CD4-positive, alpha-beta memory T cell (primary cell): Measurements from ENCODE around the gene ZSCAN20. TPM values are rescaled to one million over a fixed set of nuclear protein-coding genes. Genes with fewer than 3 reads are reported as not detected.
A peak's percentile ranks its signal among the peaks of the same experiment; 100 is the strongest.

Experiments
- CTCF ChIA-PET: fragments of 350-600 bp; sonication (Branson Sonifier 250); formaldehyde crosslinking; loops from one replicate; lab custom pipeline; 2021; ENCODE audit warnings: inconsistent platforms; ENCODE audit not compliant: partially characterized antibody; lab: Charles Lee
- POLR2A ChIA-PET: fragments of 350-600 bp; sonication (Branson Sonifier 250); formaldehyde crosslinking; loops from one replicate; lab custom pipeline; 2021; ENCODE audit not compliant: partially characterized antibody; lab: Charles Lee
- DNase-seq, 5 donors: peaks; one replicate each; pipeline versions ENCODE4 v3.0.0 to v3.0.0-alpha.2; 2020 to 2022; ENCODE audit warnings: mixed read lengths in 1 of 5
- H3K27ac ChIP-seq: one replicate; pipeline ENCODE4 v1.7.0; 2013; ENCODE audit warnings: low read depth, low read length
- H3K27me3 ChIP-seq: 2 replicates; pipeline ENCODE4 v1.7.0; 2013; ENCODE audit warnings: mild to moderate bottlenecking, low read length, moderate library complexity; ENCODE audit not compliant: insufficient read depth
- H3K36me3 ChIP-seq: 2 replicates; pipeline ENCODE4 v1.7.0; 2013; ENCODE audit warnings: mild to moderate bottlenecking, low read length, moderate library complexity; ENCODE audit not compliant: insufficient read depth
- H3K4me1 ChIP-seq: 2 replicates; pipeline ENCODE4 v1.7.0; 2013; ENCODE audit warnings: mild to moderate bottlenecking, low read length, moderate library complexity; ENCODE audit not compliant: insufficient read depth
- H3K4me3 ChIP-seq, 2 donors: one replicate each; pipeline ENCODE4 v1.7.0; 2013; ENCODE audit warnings: low read length in 2 of 2, mild to moderate bottlenecking in 1 of 2
- H3K9me3 ChIP-seq, 2 donors: one replicate each; pipeline ENCODE4 v1.7.0; 2013; ENCODE audit warnings: low read length in 2 of 2, control low read depth in 1 of 2; ENCODE audit not compliant: control insufficient read depth in 1 of 2
- H3K27ac Mint-ChIP-seq, 7 donors: one replicate each; pipeline ENCODE4 v1.8.0; 2020 to 2021; ENCODE audit warnings: mixed read lengths in 7 of 7, mild to moderate bottlenecking in 6 of 7, inconsistent platforms in 3 of 7, moderate library complexity in 3 of 7
- H3K27me3 Mint-ChIP-seq, 2 donors: one replicate each; pipeline ENCODE4 v1.8.0; 2020 to 2021; ENCODE audit warnings: mixed read lengths in 2 of 2
- H3K36me3 Mint-ChIP-seq, 2 donors: one replicate each; pipeline ENCODE4 v1.8.0; 2020 to 2021; ENCODE audit warnings: mixed read lengths in 2 of 2, inconsistent platforms in 1 of 2, mild to moderate bottlenecking in 1 of 2
- H3K4me1 Mint-ChIP-seq, 4 donors: one replicate each; pipeline ENCODE4 v1.8.0; 2020 to 2021; ENCODE audit warnings: mixed read lengths in 4 of 4, mild to moderate bottlenecking in 1 of 4
- H3K4me3 Mint-ChIP-seq, 8 donors: one replicate each; pipeline ENCODE4 v1.8.0; 2020 to 2021; ENCODE audit warnings: mixed read lengths in 8 of 8, mild to moderate bottlenecking in 7 of 8, moderate library complexity in 6 of 8, inconsistent platforms in 3 of 8
- H3K9me3 Mint-ChIP-seq, 8 donors: one replicate each; pipeline ENCODE4 v1.8.0; 2020 to 2021; ENCODE audit warnings: mixed read lengths in 8 of 8, mild to moderate bottlenecking in 5 of 8, inconsistent platforms in 3 of 8, moderate library complexity in 1 of 8
- intact Hi-C: fragments of 100-400 bp; cut with micrococcal nuclease; formaldehyde crosslinking; loops from one replicate; pipeline ENCODE4 v1.15.1; 2023
- polyA plus RNA-seq, 2 donors: library from polyadenylated mRNA; unstranded; fragments of 300-500 nt; fragmentation: Illumina TruSeq; gene quantifications; one replicate each; pipeline ENCODE4 v1.2.3, GENCODE V29; 2021
- total RNA-seq, 2 experiments: library from RNA; stranded (reverse); gene quantifications; one replicate each; pipeline ENCODE4 v1.2.3, GENCODE V29; 2021

ZSCAN20 gene
- total and polyA plus RNA-seq, 4 experiments from 2014 or later = 0.73 to 3.9 (median 3.8) TPM; not detected in 1

DNA sequence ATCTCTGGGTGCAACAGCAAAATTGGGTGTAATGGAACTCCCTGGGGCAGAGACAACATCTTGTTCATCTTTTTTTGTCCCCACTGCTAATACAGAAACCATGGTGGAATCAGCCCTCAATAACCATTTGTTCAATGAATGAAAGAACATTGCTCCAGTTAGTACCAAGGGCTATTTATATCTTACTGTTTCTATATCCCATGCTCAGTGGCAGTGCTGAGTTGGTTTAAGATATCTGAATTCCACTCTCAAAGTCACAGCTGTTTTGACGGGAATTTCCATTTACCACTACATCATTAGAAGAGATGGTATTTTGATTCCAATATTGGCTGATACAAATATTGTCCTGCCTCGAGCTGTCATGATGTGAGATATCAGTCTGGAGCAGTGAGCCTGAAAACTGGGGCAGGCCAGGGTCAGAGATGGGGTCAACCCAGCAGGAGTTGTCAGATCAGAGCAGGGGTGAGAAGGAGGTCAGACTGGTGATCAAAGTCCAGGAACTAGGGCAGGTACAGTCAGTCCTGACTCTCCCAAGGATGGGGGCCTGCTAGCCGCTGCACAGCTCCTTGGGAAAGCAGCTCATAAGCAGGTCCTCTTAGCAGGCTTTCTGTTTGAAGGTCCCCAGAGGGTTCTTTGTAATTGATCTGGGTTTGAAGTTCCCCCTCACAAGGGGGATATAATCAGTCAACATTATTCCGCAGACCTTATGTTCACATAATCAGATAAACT is 35.7 kb upstream of the ZSCAN20 start:
- H3K27me3 ChIP-seq = peaks cover 4% of the 10 kb centered on the region
- H3K36me3 Mint-ChIP-seq = no peaks in the 10 kb centered on the region
- H3K27me3 Mint-ChIP-seq = peaks cover 10 to 14% of the 10 kb centered on the region in 2 donors
- no peaks in the 10 kb centered on the region for H3K9me3 Mint-ChIP-seq
- H3K4me3 ChIP-seq = no peak overlapping the region
- POLR2A ChIA-PET = no interaction called here
- no peaks in the 10 kb centered on the region for H3K4me1 Mint-ChIP-seq
- no peak overlapping the region for H3K4me3 Mint-ChIP-seq
- intact Hi-C loops = no loop called here
- no peaks in the 10 kb centered on the region for H3K9me3 ChIP-seq
- peak overlapping the region in 1 of 7 donors; percentile 69 for H3K27ac Mint-ChIP-seq
- H3K27ac ChIP-seq = no peak overlapping the region
- no peaks in the 10 kb centered on the region for H3K36me3 ChIP-seq
- no peak for DNase-seq
- CTCF ChIA-PET = interaction anchor here (1.3 kb wide), 1 partner anchor 142 kb away, joined by 3 read pairs; no protein-coding TSS in a partner anchor
- H3K4me1 ChIP-seq = no peaks in the 10 kb centered on the region

DNA sequence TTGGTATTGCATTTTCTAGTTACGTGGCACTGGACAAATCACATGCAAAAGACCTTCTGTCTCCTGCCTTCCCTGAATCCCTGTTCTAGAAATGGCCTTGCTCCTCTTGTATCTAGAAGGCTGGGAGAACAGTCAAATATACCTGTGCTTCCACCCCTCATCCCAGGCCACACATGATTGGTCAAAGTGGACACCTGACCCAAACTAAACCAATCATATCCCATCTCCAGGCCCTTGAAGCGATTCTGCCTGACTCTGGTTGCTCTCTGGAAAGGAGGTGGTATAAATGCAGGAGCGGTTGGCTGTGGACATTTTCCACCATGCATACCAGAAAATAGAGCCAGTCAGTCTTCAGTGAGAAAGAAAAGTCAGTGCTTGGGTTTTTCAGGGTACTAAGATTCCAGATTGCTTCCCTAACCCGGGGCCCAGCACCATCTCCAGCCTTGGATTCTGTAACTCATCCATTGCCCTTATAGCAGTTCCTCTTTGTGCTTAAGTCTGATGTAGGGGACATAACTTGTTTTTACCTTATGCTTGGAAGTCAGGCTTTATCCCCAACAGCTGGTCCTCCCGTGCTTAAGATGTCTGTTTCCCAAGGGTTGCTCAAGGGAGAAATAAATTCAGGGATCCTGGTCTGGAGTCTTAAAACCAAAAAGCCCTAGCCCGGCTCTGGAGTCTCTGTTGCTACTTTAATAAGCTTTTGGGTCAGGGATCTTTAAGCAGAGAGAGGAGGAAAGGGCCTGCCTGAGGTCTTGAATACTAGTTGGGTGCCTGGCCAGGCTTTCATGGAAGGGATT is 33.9 kb upstream of the ZSCAN20 start:
- Histone ChIP-seq H3K36me3 (no peaks in the 10 kb centered on the region), H3K27me3 (peaks cover 4% of the 10 kb centered on the region), H3K27ac (no peak overlapping the region), H3K4me3 (no peak overlapping the region), H3K9me3 (no peaks in the 10 kb centered on the region), H3K4me1 (no peaks in the 10 kb centered on the region)
- Mint-ChIP-seq H3K36me3 (no peaks in the 10 kb centered on the region), H3K9me3 (no peaks in the 10 kb centered on the region), H3K4me3 (no peak overlapping the region), H3K27me3 (peaks cover 12 to 16% of the 10 kb centered on the region in 2 donors), H3K4me1 (no peaks in the 10 kb centered on the region), H3K27ac (no peak overlapping the region)
- ChIA-PET POLR2A (no interaction called here), CTCF (interaction anchor here (1.3 kb wide), 1 partner anchor 11 kb away, joined by 4 read pairs; no protein-coding TSS in a partner anchor)
- intact Hi-C loops = no loop called here
- DNase-seq = no peak

DNA sequence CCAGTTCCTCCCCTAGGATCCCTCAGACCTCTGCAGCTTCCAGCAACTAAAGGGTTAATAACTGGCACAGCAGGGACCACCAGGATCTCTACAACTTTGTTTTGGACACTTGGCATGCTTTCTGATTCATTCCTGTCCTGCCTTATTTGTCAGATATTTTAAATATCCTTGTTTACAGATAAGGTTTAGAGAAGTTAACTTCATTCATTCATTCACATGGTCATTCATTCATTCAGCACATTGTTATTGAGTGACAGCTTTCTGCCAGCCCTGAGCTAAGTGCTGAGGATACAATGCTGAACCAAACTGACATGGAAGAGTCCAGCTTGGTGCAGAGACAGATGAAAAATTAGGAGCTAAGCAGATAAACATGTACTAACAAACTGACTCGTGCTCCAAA is 32.8 kb upstream of the ZSCAN20 start:
- H3K27me3 Mint-ChIP-seq = peaks cover 12 to 16% of the 10 kb centered on the region in 2 donors
- Histone ChIP-seq H3K36me3 (no peaks in the 10 kb centered on the region), H3K4me3 (no peak overlapping the region), H3K27me3 (peaks cover 4% of the 10 kb centered on the region), H3K27ac (no peak overlapping the region), H3K4me1 (no peaks in the 10 kb centered on the region), H3K9me3 (no peaks in the 10 kb centered on the region)
- ChIA-PET POLR2A (no interaction called here), CTCF (interaction anchor here (1.3 kb wide), 1 partner anchor 13 kb away, joined by 4 read pairs; no protein-coding TSS in a partner anchor)
- H3K27ac Mint-ChIP-seq = no peak overlapping the region
- intact Hi-C loops = no loop called here
- no peak overlapping the region for H3K4me3 Mint-ChIP-seq
- H3K9me3 Mint-ChIP-seq = no peaks in the 10 kb centered on the region
- DNase-seq = no peak
- H3K4me1 Mint-ChIP-seq = no peaks in the 10 kb centered on the region
- H3K36me3 Mint-ChIP-seq = no peaks in the 10 kb centered on the region

DNA sequence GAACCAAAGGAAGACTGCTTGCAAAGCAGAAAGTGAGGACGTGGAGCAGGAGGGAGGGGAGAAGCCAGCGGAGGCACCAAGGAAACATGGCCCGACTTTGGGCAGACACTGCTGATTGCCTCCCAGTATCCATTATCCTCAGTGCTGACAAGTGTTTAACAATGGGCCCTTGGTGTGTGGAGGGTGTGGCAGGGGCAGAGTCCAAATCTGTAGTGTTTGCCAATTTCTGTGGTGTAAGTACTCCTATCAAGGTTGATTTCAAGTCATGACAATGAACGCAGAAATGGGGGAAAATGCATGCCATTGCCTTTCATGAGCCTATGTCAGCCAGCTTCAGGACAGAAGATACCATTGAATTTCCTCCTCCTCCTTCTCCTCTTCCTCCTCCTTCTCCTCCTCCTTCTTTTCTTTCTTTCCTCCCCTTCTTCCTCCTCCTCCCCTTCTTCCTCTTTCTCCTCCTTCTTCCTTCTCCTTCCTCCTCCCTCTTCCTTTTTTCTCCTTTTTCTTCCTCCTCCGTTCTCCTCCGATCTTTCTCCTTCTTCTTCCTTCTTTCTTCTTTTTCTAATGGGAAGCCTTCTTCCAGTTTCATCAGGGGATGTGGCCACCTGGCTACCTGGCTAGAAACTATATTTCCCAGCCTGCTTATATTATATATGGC is 31.2 kb upstream of the ZSCAN20 start:
- H3K27ac ChIP-seq = no peak overlapping the region
- H3K27me3 ChIP-seq = peaks cover 4% of the 10 kb centered on the region
- no peak overlapping the region for H3K27ac Mint-ChIP-seq
- intact Hi-C loops = no loop called here
- no peak overlapping the region for H3K4me3 Mint-ChIP-seq
- no peaks in the 10 kb centered on the region for H3K36me3 ChIP-seq
- POLR2A ChIA-PET = no interaction called here
- H3K4me1 Mint-ChIP-seq = no peaks in the 10 kb centered on the region
- H3K9me3 Mint-ChIP-seq = no peaks in the 10 kb centered on the region
- H3K4me3 ChIP-seq = no peak overlapping the region
- peaks cover 12 to 18% of the 10 kb centered on the region in 2 donors for H3K27me3 Mint-ChIP-seq
- CTCF ChIA-PET = interaction anchor here (0.6 to 1.2 kb wide), 3 partner anchors 28 to 1677 kb away, joined by 3 read pairs; no protein-coding TSS in a partner anchor
- no peaks in the 10 kb centered on the region for H3K4me1 ChIP-seq
- no peaks in the 10 kb centered on the region for H3K9me3 ChIP-seq
- no peaks in the 10 kb centered on the region for H3K36me3 Mint-ChIP-seq
- no peak for DNase-seq

DNA sequence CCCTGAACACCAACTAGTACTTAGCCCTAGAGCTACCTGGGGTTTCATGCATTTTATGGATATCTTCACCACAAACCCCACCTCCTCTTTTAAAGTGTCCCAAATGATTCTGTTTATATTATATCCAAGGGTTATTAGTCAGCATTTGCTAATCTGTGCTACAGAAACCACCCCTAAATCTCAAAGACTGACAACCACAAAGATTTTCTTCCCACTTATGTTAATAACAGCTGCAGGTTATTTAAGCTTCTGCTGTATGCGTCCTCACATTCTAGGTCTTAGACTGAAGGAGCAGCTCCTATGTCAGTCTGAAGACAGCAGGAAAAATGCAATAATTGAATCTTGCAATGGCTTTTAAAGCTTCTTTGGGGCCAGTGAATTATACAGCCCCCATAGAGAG is 30.3 kb upstream of the ZSCAN20 start:
- no peak for DNase-seq
- intact Hi-C loops = no loop called here
- H3K27ac ChIP-seq = no peak overlapping the region
- H3K4me1 Mint-ChIP-seq = no peaks in the 10 kb centered on the region
- no peaks in the 10 kb centered on the region for H3K9me3 Mint-ChIP-seq
- H3K9me3 ChIP-seq = no peaks in the 10 kb centered on the region
- ChIA-PET POLR2A (no interaction called here), CTCF (interaction anchor here (1.2 kb wide), 2 partner anchors 27 to 29 kb away, joined by 3 read pairs; no protein-coding TSS in a partner anchor)
- H3K27me3 ChIP-seq = peaks cover 4% of the 10 kb centered on the region
- no peak overlapping the region for H3K4me3 ChIP-seq
- H3K4me3 Mint-ChIP-seq = no peak overlapping the region
- no peak overlapping the region for H3K27ac Mint-ChIP-seq
- H3K36me3 ChIP-seq = no peaks in the 10 kb centered on the region
- no peaks in the 10 kb centered on the region for H3K36me3 Mint-ChIP-seq
- H3K27me3 Mint-ChIP-seq = peaks cover 15 to 21% of the 10 kb centered on the region in 2 donors
- H3K4me1 ChIP-seq = no peaks in the 10 kb centered on the region

DNA sequence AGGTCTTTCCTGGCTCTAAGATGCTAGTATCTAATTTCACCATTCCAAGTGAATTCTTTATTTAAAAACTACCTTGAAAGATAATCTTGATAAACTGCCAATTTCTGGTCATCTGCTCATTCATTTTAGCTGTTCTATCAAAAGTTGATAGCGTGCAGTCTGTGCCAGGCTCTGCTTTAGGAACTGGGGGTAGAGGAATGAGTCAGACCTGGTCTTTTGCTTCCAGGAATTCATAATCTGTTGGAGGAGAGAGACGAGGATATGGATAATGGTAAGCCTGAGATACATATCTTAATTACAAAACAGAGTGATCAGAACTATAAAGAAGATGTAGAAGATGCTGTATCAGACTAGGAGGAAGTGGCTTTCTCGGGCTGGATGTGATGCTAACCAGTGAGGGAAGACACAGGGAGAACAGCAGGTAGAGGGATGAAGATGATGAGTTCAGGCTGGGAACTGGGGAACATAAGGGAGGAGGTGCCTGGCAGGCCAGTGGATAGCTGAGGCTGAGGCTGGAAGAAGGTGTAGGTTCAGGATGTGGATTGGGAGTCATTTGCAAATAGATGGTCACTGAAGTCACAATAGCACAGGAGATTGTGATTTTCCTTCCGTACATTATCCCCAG is 29.3 kb upstream of the ZSCAN20 start:
- DNase-seq = no peak
- ChIA-PET POLR2A (no interaction called here), CTCF (no interaction called here)
- no peaks in the 10 kb centered on the region for H3K9me3 Mint-ChIP-seq
- Histone ChIP-seq H3K27ac (no peak overlapping the region), H3K4me3 (no peak overlapping the region), H3K27me3 (peaks cover 4% of the 10 kb centered on the region), H3K36me3 (no peaks in the 10 kb centered on the region), H3K9me3 (no peaks in the 10 kb centered on the region), H3K4me1 (no peaks in the 10 kb centered on the region)
- no peaks in the 10 kb centered on the region for H3K4me1 Mint-ChIP-seq
- H3K4me3 Mint-ChIP-seq = no peak overlapping the region
- intact Hi-C loops = no loop called here
- H3K36me3 Mint-ChIP-seq = no peaks in the 10 kb centered on the region
- peaks cover 19 to 21% of the 10 kb centered on the region in 2 donors for H3K27me3 Mint-ChIP-seq
- H3K27ac Mint-ChIP-seq = no peak overlapping the region
